Hair follicle dermal papilla cell (primary cell): ENCODE data around the gene BMPER. TPM values are rescaled to one million over a fixed set of nuclear protein-coding genes. Genes with fewer than 3 reads are reported as not detected.

ENCODE experiments used
- total RNA-seq: library from RNA; depleted of rRNA; stranded (reverse); fragments of >200 nt; gene quantifications from 2 replicates; pipeline ENCODE4 v1.2.3, GENCODE V29; 2012

Gene BMPER
- 93.3 and 132 TPM in 2 replicates for total RNA-seq

GRCh38 chr7:33905389-33906032, at the start of gene BMPER:
BMPER (plus strand) TSS chr7:33905539; CDS start chr7:33905614, 75 bp downstream.

